ENCODE data around the gene C3orf70.

DNA sequence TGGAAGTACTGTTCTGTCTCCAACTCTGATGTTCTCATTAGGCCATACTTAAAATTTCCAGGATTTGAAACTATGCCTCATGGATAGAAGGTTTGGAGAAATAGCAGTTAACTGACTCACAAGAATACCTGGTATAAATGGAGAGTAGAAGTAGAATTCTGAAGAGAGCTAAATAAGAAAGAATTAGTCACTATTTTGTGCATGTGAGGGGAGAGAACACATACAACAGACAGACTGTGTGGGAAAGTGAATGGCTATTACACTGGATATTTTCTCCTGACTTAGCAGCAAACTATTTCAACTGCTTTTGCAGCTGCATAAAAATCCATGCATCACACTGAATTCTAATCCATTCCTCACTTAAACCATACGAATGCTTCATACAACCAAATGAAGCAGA, 71.3 kb downstream of the C3orf70 start:
- TF ChIP-seq, protein P1, sequence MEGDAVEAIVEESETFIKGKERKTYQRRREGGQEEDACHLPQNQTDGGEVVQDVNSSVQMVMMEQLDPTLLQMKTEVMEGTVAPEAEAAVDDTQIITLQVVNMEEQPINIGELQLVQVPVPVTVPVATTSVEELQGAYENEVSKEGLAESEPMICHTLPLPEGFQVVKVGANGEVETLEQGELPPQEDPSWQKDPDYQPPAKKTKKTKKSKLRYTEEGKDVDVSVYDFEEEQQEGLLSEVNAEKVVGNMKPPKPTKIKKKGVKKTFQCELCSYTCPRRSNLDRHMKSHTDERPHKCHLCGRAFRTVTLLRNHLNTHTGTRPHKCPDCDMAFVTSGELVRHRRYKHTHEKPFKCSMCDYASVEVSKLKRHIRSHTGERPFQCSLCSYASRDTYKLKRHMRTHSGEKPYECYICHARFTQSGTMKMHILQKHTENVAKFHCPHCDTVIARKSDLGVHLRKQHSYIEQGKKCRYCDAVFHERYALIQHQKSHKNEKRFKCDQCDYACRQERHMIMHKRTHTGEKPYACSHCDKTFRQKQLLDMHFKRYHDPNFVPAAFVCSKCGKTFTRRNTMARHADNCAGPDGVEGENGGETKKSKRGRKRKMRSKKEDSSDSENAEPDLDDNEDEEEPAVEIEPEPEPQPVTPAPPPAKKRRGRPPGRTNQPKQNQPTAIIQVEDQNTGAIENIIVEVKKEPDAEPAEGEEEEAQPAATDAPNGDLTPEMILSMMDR (conservative IDR thresholded peaks at IDR 0.05; ENCODE audit: low read length), result no peak
- no peak for TF ChIP-seq EZH2phosphoT487 (IDR thresholded peaks at IDR 0.05; ENCODE audit: borderline replicate concordance, low read depth, low read length)
